SK-N-SH (cell line): Measurements from ENCODE around the gene TTC3. TPM values are rescaled to one million over a fixed set of nuclear protein-coding genes. Genes with fewer than 3 reads are reported as not detected.

ENCODE experiments used
- CTCF ChIA-PET: fragments of 300-600, 350-600 bp; formaldehyde crosslinking; extraction: SDS; loops from one replicate; lab custom pipeline; 2021; lab: Yijun Ruan, JAX
- POLR2A ChIA-PET: fragments of 350-600 bp; sonication (Branson Sonifier 250); formaldehyde crosslinking; extraction: SDS; loops from one replicate; lab custom pipeline; 2020; ENCODE audit warnings: antibody characterized with exemption, inconsistent platforms; lab: Yijun Ruan, JAX
- DNase-seq: peaks from one replicate; pipeline ENCODE4 v3.0.0; 2012
- H2AFZ ChIP-seq: fragments of 200-600 bp; sonication (generic); 2 replicates; pipeline ENCODE4 v1.8.1; 2016; ENCODE audit warnings: antibody characterized with exemption, mild to moderate bottlenecking, low read depth
- H3F3A ChIP-seq: fragments of 200-600 bp; sonication (generic); replicated peaks from 2 replicates; pipeline ENCODE3; 2016; ENCODE audit warnings: antibody characterized with exemption, mild to moderate bottlenecking; ENCODE audit not compliant: insufficient read depth
- H3K27ac ChIP-seq, 2 experiments: fragments of 200-500 bp in 1 of 2; fragments of 200-600 bp in 1 of 2; sonication (Bioruptor generic) in 1 of 2; sonication (generic), shearing (Covaris generic) in 1 of 2; 2 replicates each; pipeline versions ENCODE4 v1.5.1 to v1.6.1; 2014 to 2016; ENCODE audit warnings: low read depth in 2 of 2, inconsistent platforms in 1 of 2, low read length in 1 of 2, mild to moderate bottlenecking in 1 of 2, mixed read lengths in 1 of 2
- H3K27me3 ChIP-seq: fragments of 200-600 bp; sonication (generic), shearing (Covaris generic); 2 replicates; pipeline ENCODE4 v1.6.1; 2016; ENCODE audit warnings: mixed run types; ENCODE audit not compliant: insufficient read depth
- H3K36me3 ChIP-seq, 2 experiments: fragments of 200-500 bp in 1 of 2; fragments of 200-600 bp in 1 of 2; sonication (Bioruptor generic) in 1 of 2; sonication (generic) in 1 of 2; replicated peaks in 1 of 2; 2 replicates each; pipeline versions ENCODE3 to v1.5.1; 2014 to 2016; ENCODE audit warnings: low read length in 1 of 2, mild to moderate bottlenecking in 1 of 2; ENCODE audit not compliant: insufficient read depth in 2 of 2, control insufficient read depth in 1 of 2
- H3K4me1 ChIP-seq, 2 experiments: fragments of 200-500 bp in 1 of 2; fragments of 200-600 bp in 1 of 2; sonication (Bioruptor generic) in 1 of 2; sonication (generic), shearing (Covaris generic) in 1 of 2; 2 replicates each; pipeline versions ENCODE4 v1.5.1 to v1.6.1; 2014 to 2016; ENCODE audit warnings: low read depth in 1 of 2, low read length in 1 of 2, mixed run types in 1 of 2; ENCODE audit not compliant: insufficient read depth in 2 of 2, control insufficient read depth in 1 of 2
- H3K4me2 ChIP-seq: fragments of 200-600 bp; sonication (generic), shearing (Covaris generic); 2 replicates; pipeline ENCODE4 v1.6.1; 2017; ENCODE audit warnings: mixed run types
- H3K4me3 ChIP-seq, 2 experiments: fragments of 200-500 bp in 1 of 2; fragments of 200-600 bp in 1 of 2; sonication (Bioruptor generic) in 1 of 2; sonication (generic), shearing (Covaris generic) in 1 of 2; 2 replicates each; pipeline versions ENCODE4 v1.5.1 to v1.8.1; 2014 to 2016; ENCODE audit warnings: low read depth in 2 of 2, inconsistent platforms in 1 of 2, low read length in 1 of 2, mild to moderate bottlenecking in 1 of 2, mixed read lengths in 1 of 2, moderate library complexity in 1 of 2
- H3K79me2 ChIP-seq: fragments of 200-600 bp; sonication (generic); 2 replicates; pipeline ENCODE4 v1.8.1; 2017; ENCODE audit warnings: mild to moderate bottlenecking; ENCODE audit not compliant: insufficient read depth
- H3K9ac ChIP-seq: fragments of 200-600 bp; sonication (generic); 2 replicates; pipeline ENCODE4 v1.6.1; 2017; ENCODE audit warnings: mixed run types
- H3K9me2 ChIP-seq: fragments of 200-600 bp; sonication (generic); 2 replicates; pipeline ENCODE4 v1.6.1; 2017; ENCODE audit warnings: mixed run types
- H3K9me3 ChIP-seq: fragments of 200-600 bp; sonication (generic); 2 replicates; pipeline ENCODE4 v1.6.1; 2017; ENCODE audit warnings: mixed run types, mild to moderate bottlenecking, moderate library complexity
- H4K20me1 ChIP-seq: fragments of 200-600 bp; sonication (generic); 2 replicates; pipeline ENCODE4 v1.6.1; 2017; ENCODE audit warnings: mild to moderate bottlenecking, mixed run types; ENCODE audit not compliant: insufficient read depth
- EP300 ChIP-seq, 2 experiments: IDR thresholded peaks; 2 replicates each; pipeline versions ENCODE4 v1.4.0 to v1.6.1; 2012; ENCODE audit warnings: borderline replicate concordance in 1 of 2, low read depth in 1 of 2, low read length in 1 of 2
- EZH2phosphoT487 ChIP-seq: fragments of 200-600 bp; sonication (generic); IDR thresholded peaks from 2 replicates; pipeline ENCODE4 v1.6.1; 2017; ENCODE audit warnings: low read depth, mixed run types, mild to moderate bottlenecking, antibody characterized with exemption, moderate library complexity, borderline replicate concordance
- FOXJ3 ChIP-seq: sonication (generic); formaldehyde crosslinking; IDR thresholded peaks from 2 replicates; pipeline ENCODE4 v1.5.1; 2020; ENCODE audit warnings: mild to moderate bottlenecking, missing genetic modification reagents
- JUND ChIP-seq: IDR thresholded peaks from 2 replicates; pipeline ENCODE4 v1.4.0; 2012
- MEF2A ChIP-seq: IDR thresholded peaks from 2 replicates; pipeline ENCODE4 v1.4.0; 2012; ENCODE audit warnings: low read depth, borderline replicate concordance
- MXI1 ChIP-seq: IDR thresholded peaks from 2 replicates; pipeline ENCODE4 v1.6.1; 2012; ENCODE audit warnings: mild to moderate bottlenecking, low read depth, low read length, improper control_type of control experiment
- PBX3 ChIP-seq: IDR thresholded peaks from 2 replicates; pipeline ENCODE4; 2012
- POLR2AphosphoS5 ChIP-seq: IDR thresholded peaks from 2 replicates; pipeline ENCODE4 v1.6.1; 2012; ENCODE audit warnings: low read depth, low read length
- RAD21 ChIP-seq: IDR thresholded peaks from 2 replicates; pipeline ENCODE4 v1.6.1; 2012; ENCODE audit warnings: mild to moderate bottlenecking, low read length
- RFX5 ChIP-seq: IDR thresholded peaks from 2 replicates; pipeline ENCODE4 v1.6.1; 2012; ENCODE audit warnings: mild to moderate bottlenecking, improper control_type of control experiment, low read length
- TAF1 ChIP-seq: IDR thresholded peaks from 2 replicates; pipeline ENCODE4 v1.6.1; 2012; ENCODE audit warnings: low read depth, mild to moderate bottlenecking, low read length, moderate library complexity, borderline replicate concordance
- USF1 ChIP-seq: IDR thresholded peaks from 2 replicates; pipeline ENCODE4 v1.4.0; 2012; ENCODE audit warnings: low read depth, borderline replicate concordance
- USF2 ChIP-seq: fragments of 150-350 bp; IDR thresholded peaks from 2 replicates; pipeline ENCODE4 v1.6.1; 2017; ENCODE audit warnings: antibody characterized with exemption, low read length, low read depth, borderline replicate concordance
- ZBTB33 ChIP-seq: IDR thresholded peaks from 2 replicates; pipeline ENCODE4 v1.4.0; 2012; ENCODE audit warnings: low read depth, borderline replicate concordance
- WGBS: methylation state at CpG from one replicate; pipeline ENCODE4 v1.1.6; 2017; ENCODE audit warnings: low lambda C conversion rate; 5-methylcytosine and 5-hydroxymethylcytosine counted together
- polyA plus RNA-seq, 3 experiments: library from polyadenylated mRNA; depleted of rRNA; stranded (reverse); fragments of >200 nt; gene quantifications; 2 replicates each; pipeline ENCODE4 v1.2.3, GENCODE V29; 2012

TTC3 gene
- polyA plus RNA-seq, 1 of the 3 experiments (the other 2 are of a cell fraction): 35.7 TPM

GRCh38 chr21:37157938-37158337, 84.9 kb downstream of the TTC3 start:
- no peak overlapping the region for H2AFZ ChIP-seq
- no peak overlapping the region for H3K9ac ChIP-seq
- ChIA-PET CTCF (no interaction called here), POLR2A (no interaction called here)
- no peak overlapping the region for H3K4me2 ChIP-seq
- H3K36me3 ChIP-seq: peaks cover 78% of the 10 kb centered on the region in 2 experiments
- H3K27ac ChIP-seq: no peak overlapping the region
- 91% methylated on average over 3 of the region's 3 CpGs for WGBS
- no peaks in the 10 kb centered on the region for H3F3A ChIP-seq
- no peaks in the 10 kb centered on the region for H3K79me2 ChIP-seq
- no peak overlapping the region for H3K4me3 ChIP-seq
- H3K9me3 ChIP-seq: no peaks in the 10 kb centered on the region
- TF ChIP-seq TAF1 (no peak), RFX5 (no peak), RAD21 (no peak), MXI1 (no peak), FOXJ3 (no peak), USF1 (no peak), EZH2phosphoT487 (no peak)
- no peaks in the 10 kb centered on the region for H4K20me1 ChIP-seq
- no peaks in the 10 kb centered on the region for H3K9me2 ChIP-seq
- H3K4me1 ChIP-seq: no peaks in the 10 kb centered on the region; a peak in 1 of 4 replicates
- DNase-seq: no peak
- H3K27me3 ChIP-seq: no peaks in the 10 kb centered on the region

- H2AFZ ChIP-seq: no peak overlapping the region
- WGBS: 96% methylated on average over 8 of the region's 8 CpGs
- no peak overlapping the region for H3K4me3 ChIP-seq
- no peaks in the 10 kb centered on the region for H4K20me1 ChIP-seq
- ChIA-PET POLR2A (no interaction called here), CTCF (no interaction called here)
- no peak for TF ChIP-seq ZBTB33
- no peak for TF ChIP-seq USF1
- no peak for TF ChIP-seq EP300 (IDR thresholded peaks at IDR 0.05; ENCODE audit: borderline replicate concordance in 1 of 2, low read depth in 1 of 2, low read length in 1 of 2)
- no peak for TF ChIP-seq JUND
- TF ChIP-seq POLR2AphosphoS5: no peak
- no peak for TF ChIP-seq USF2
- no peak for TF ChIP-seq EZH2phosphoT487
- TF ChIP-seq PBX3: no peak
- no peak for TF ChIP-seq RFX5
- TF ChIP-seq MEF2A: no peak
- peaks cover 78 to 80% of the 10 kb centered on the region in 2 experiments for H3K36me3 ChIP-seq
- no peak overlapping the region; a peak in 1 of 4 replicates for H3K27ac ChIP-seq
- H3K27me3 ChIP-seq: no peaks in the 10 kb centered on the region
- DNase-seq: no peak
- no peaks in the 10 kb centered on the region for H3K9me3 ChIP-seq
- H3K9me2 ChIP-seq: no peaks in the 10 kb centered on the region
- H3F3A ChIP-seq: peaks cover 7% of the 10 kb centered on the region
- H3K79me2 ChIP-seq: no peaks in the 10 kb centered on the region
- no peaks in the 10 kb centered on the region for H3K4me1 ChIP-seq
- H3K4me2 ChIP-seq: no peak overlapping the region
- no peak overlapping the region for H3K9ac ChIP-seq
Measured at GRCh38 chr21:37159053-37159776, 86.2 kb downstream of the TTC3 start.
